ENCODE results near the gene GALNT18. TPM values are rescaled to one million over a fixed set of nuclear protein-coding genes. Genes with fewer than 3 reads are reported as not detected.

Gene GALNT18
- total RNA-seq, 2 experiments from 2014 or later, result 3.6 to 3.8 TPM

DNA sequence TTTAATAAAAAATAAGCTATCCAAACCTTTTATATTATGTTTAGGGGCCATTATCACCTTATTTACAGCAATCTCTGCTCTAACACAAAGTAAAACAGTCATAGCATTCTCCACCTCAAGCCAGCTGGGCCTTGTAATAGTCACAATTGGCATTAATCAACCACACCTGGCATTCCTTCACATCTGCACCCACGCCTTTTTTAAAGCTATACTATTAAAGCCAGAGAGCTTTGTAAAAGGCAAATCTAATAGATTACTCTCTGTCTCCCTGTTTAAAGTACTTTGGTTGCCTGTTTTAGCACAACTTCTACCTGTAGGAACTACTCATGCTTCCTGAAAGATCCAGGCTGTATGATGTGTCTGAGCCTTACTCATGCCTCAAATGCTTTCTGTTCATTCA, 381.8 kb downstream of the GALNT18 start:
- POLR2A ChIA-PET, result no interaction called here
- CTCF ChIA-PET, result no interaction called here

- POLR2A ChIA-PET, result interaction anchor here (0.6 kb wide), 1 partner anchor 439 kb away, joined by 3 read pairs; no protein-coding TSS in a partner anchor
- CTCF ChIA-PET, result no interaction called here
These were observed 384.6 kb downstream of the GALNT18 start for GRCh38 chr11:11237070-11237832.

DNA sequence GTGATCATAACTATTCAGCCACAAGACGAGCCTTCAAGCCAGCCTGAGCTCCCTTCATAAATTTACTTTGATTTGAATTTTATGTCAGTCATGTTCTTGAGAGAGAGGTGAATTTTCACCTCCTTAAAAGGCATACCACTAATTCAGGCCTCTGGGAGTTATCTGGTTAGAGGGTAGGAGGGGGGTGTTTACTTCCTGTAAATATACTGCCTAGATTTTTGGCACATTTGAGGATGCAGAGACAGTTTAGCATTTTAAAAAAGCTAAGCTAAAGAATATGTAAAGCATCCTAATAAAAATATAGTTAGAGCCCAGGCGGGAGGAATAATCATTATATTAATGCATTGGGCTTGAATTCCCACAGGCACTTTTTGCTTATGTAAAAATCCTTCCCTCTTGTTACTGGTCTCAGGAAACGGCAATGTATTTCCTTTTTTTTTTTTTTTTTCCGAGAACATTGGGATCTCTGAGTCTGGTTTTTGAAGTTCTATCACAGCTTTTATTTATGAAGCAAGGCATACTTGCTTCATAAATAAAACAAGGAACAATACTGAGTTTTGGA, 385.2 kb downstream of the GALNT18 start:
- ChIA-PET POLR2A (interaction anchor here (0.6 kb wide), 1 partner anchor 440 kb away, joined by 3 read pairs; no protein-coding TSS in a partner anchor), CTCF (interaction anchor here (0.8 kb wide), 1 partner anchor 399 kb away, joined by 3 read pairs; no protein-coding TSS in a partner anchor)

DNA sequence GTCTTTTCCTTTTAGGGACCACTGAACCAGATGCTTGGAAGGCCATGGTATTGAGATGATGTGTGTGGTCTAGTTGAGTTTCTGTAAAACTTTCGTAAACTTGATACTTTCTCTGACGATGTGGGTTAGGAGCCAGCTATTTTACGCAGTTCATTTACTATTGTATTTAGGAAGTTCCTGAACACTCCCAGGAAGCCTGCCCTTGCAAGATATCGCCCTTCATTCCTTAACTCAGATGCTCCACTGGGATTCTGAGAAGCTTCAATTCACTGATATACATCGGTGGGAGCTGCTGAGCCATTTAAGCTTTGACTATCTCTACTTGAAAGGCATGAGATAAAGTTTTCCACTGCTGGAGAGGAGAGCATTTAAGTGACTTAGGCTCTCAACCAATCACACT, 390.0 kb downstream of the GALNT18 start:
- POLR2A ChIA-PET, result no interaction called here
- CTCF ChIA-PET, result no interaction called here

GRCh38 chr11:11230802-11231562, 390.8 kb downstream of the GALNT18 start:
- CTCF ChIA-PET, result no interaction called here

GRCh38 chr11:11230087-11230486, 391.7 kb downstream of the GALNT18 start:
- ChIA-PET POLR2A (no interaction called here), CTCF (no interaction called here)

More at GRCh38 chr11:11230802-11231562, 390.8 kb downstream of the GALNT18 start:
- POLR2A ChIA-PET, result no interaction called here

DNA sequence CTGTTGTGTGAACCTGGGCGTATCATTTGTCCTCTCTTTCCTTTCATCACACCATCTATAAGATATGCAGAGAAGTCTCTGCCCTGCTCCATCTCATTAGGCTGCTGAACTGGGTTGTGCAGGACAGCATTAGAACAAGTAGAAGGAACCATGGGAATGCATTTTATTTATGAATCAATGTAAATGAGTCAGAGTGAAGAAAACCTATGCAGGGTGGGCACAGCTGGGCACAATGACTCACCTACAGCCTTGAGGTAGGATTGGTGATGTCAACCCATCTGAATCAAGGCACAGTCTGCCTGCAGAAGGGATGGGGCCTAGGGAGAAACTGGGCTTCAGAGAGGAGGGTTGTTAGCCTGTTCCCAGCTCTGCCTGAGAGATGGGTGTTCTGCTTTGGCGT, 392.2 kb downstream of the GALNT18 start:
- ChIA-PET POLR2A (no interaction called here), CTCF (no interaction called here)

DNA sequence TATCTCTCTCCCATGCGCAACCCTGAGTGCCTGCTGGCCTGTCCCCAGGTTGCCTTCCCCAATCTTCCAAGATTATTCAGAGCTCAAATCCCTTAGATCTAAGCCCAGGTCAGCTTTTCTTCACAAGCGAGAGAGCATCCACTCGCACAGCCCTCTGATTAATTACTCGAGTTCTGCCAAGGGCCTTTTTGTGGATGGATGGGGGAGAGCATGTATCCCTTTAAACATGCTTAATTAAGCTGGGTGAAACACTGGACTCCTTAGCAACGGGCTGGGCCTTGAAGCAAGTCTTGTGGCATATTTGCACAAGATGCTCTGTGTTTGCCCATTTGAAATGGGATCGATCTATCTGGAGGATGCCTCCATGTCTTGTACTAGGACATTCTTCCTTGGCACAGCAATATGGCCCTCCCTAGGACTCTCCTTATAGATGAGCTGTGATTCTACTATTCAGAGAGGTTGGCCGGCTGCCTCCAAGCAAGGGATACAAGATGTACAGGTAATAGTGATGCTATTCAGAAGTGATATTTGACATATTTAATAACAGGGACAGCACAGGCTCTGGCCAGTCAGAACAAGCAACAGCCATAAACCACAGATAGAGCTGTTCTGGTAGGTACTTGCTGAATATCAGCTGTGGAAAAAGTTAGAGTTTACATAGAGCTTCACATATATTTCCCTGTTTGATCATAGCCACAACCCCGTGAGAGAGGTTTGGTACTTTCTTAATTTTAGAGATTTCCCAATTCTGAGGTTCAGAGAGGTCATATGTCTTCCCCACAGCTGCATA, 394.3 kb downstream of the GALNT18 start:
- POLR2A ChIA-PET, result no interaction called here
- CTCF ChIA-PET, result no interaction called here

Other genes with a start within 250 kb of the GALNT18 start
- 10 to 100 TPM; 43.9 to 47.2 TPM for gene USP47, start 220.0 kb upstream of the GALNT18 start, total RNA-seq